Calu3 (cell line): ENCODE data around the gene ZC3H12D. TPM values are rescaled to one million over a fixed set of nuclear protein-coding genes. Genes with fewer than 3 reads are reported as not detected.

Experiments used
- BruUV-seq: library from RNA; stranded (reverse); fragments of 400-500 nt; replicated peaks from 2 replicates; lab custom pipeline; 2021; lab: Mats Ljungman, UMichigan
- CTCF ChIA-PET: fragments of 300-600 bp; sonication (Branson Sonifier 250); formaldehyde crosslinking; loops from one replicate; lab custom pipeline; 2022; ENCODE audit warnings: antibody characterized with exemption; lab: Charles Lee
- DNase-seq: peaks from one replicate; pipeline ENCODE4 v3.0.0; 2022
- H3K27ac Mint-ChIP-seq: one replicate; pipeline ENCODE4 v1.8.0; 2022; ENCODE audit warnings: mixed read lengths; ENCODE audit not compliant: unreplicated experiment
- H3K27me3 Mint-ChIP-seq: one replicate; pipeline ENCODE4 v1.8.0; 2022; ENCODE audit warnings: mixed read lengths; ENCODE audit not compliant: unreplicated experiment
- H3K36me3 Mint-ChIP-seq: one replicate; pipeline ENCODE4 v1.8.0; 2022; ENCODE audit warnings: mild to moderate bottlenecking, moderate library complexity, mixed read lengths; ENCODE audit not compliant: insufficient read depth, unreplicated experiment
- H3K4me1 Mint-ChIP-seq: one replicate; pipeline ENCODE4 v1.8.0; 2022; ENCODE audit warnings: mild to moderate bottlenecking, low read depth, mixed read lengths; ENCODE audit not compliant: unreplicated experiment
- H3K4me3 Mint-ChIP-seq: one replicate; pipeline ENCODE4 v1.8.0; 2022; ENCODE audit warnings: mild to moderate bottlenecking, low read depth, moderate library complexity, mixed read lengths; ENCODE audit not compliant: unreplicated experiment
- H3K9me3 Mint-ChIP-seq: one replicate; pipeline ENCODE4 v1.8.0; 2022; ENCODE audit warnings: low read depth, mixed read lengths; ENCODE audit not compliant: unreplicated experiment
- intact Hi-C: fragments of 100-400 bp; cut with micrococcal nuclease; formaldehyde crosslinking; loops from one replicate; pipeline ENCODE4 v1.10.0; 2022; ENCODE audit not compliant: unreplicated experiment
- total RNA-seq: library from RNA; stranded (reverse); gene quantifications from 2 replicates; pipeline ENCODE4 v1.2.3, GENCODE V29; 2022
- TF ChIP-seq, protein P1 (sequence below): fragments of 200-600 bp; IDR thresholded peaks from one replicate; pipeline ENCODE4 v1.8.0; 2022; ENCODE audit warnings: antibody characterized with exemption; ENCODE audit not compliant: unreplicated experiment

ZC3H12D gene
- total RNA-seq, 1 experiment from 2014 or later = 0.05 TPM

DNA sequence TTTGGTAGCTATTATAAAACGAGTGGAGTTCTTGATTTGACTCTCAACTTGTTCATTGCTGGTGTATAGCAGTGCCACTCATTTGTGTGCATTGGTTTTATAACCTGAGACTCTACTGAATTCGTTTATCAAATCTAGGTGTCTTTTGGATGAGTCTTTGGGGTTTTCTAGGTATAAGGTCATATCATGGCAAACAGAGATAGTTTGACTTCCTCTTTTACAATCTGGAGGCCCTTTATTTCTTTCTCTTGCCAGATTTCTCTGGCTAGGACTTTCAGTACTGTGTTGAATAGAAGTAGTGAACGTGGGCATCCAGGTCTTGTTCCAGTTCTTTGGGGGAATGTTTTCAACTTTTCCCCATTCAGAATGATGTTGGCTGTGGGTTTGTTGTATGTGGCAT is 46.0 kb downstream of the ZC3H12D start:
- DNase-seq = no peak
- Mint-ChIP-seq H3K27me3 (no peaks in the 10 kb centered on the region), H3K4me3 (no peak overlapping the region), H3K4me1 (no peaks in the 10 kb centered on the region), H3K36me3 (no peaks in the 10 kb centered on the region), H3K27ac (no peak overlapping the region), H3K9me3 (no peaks in the 10 kb centered on the region)
- intact Hi-C loops = loop anchor here (10.0 kb wide), 1 partner anchor 244 kb away; no protein-coding TSS in a partner anchor
- CTCF ChIA-PET = no interaction called here
- BruUV-seq = no TSS peak
- TF ChIP-seq, protein P1, sequence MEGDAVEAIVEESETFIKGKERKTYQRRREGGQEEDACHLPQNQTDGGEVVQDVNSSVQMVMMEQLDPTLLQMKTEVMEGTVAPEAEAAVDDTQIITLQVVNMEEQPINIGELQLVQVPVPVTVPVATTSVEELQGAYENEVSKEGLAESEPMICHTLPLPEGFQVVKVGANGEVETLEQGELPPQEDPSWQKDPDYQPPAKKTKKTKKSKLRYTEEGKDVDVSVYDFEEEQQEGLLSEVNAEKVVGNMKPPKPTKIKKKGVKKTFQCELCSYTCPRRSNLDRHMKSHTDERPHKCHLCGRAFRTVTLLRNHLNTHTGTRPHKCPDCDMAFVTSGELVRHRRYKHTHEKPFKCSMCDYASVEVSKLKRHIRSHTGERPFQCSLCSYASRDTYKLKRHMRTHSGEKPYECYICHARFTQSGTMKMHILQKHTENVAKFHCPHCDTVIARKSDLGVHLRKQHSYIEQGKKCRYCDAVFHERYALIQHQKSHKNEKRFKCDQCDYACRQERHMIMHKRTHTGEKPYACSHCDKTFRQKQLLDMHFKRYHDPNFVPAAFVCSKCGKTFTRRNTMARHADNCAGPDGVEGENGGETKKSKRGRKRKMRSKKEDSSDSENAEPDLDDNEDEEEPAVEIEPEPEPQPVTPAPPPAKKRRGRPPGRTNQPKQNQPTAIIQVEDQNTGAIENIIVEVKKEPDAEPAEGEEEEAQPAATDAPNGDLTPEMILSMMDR = no peak

DNA sequence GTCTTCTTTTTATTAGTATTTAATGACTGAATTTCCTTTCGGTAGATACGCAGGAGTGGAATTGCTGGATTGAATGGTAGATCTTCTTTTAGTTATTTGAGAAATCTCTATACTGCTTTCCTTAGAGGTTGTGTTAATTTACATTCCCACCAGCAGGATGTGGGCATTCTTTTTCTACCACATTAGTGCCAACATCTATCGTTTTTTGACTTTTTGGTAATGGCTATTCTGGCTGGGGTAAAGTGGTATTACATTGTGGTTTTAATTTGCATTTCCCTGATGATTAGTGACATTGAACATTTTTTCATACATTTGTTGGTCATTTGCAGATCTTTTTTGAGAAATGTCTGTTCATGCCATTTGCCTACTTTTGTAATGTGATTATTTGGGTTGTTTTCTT is 47.6 kb downstream of the ZC3H12D start:
- TF ChIP-seq, protein P1 = no peak
- intact Hi-C loops = loop anchor here (10.0 kb wide), 1 partner anchor 242 kb away; no protein-coding TSS in a partner anchor
- Mint-ChIP-seq H3K9me3 (no peaks in the 10 kb centered on the region), H3K36me3 (no peaks in the 10 kb centered on the region), H3K27ac (no peak overlapping the region), H3K4me1 (no peaks in the 10 kb centered on the region), H3K4me3 (no peak overlapping the region), H3K27me3 (no peaks in the 10 kb centered on the region)
- DNase-seq = no peak
- no TSS peak for BruUV-seq
- CTCF ChIA-PET = no interaction called here

DNA sequence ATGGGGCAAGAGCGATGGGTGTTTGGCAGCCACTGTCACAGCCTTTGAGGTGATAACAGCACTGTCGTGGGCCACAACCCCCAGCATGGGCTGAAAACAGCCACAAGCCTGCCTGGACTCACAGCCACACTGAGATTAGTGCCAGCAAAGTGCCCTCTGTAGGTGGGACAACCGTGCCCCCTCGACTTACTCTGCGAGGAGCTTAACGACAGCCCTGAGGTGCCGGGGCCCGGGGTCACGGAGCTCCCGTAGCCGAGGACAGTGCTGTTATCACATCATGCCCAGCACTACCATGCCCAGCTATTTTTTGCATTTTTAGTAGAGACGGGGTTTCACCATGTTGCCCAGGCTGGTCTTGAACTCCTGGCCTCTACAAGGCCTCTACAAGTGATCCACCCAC is 48.2 kb downstream of the ZC3H12D start:
- no peak for DNase-seq
- intact Hi-C loops = loop anchor here (10.0 kb wide), 1 partner anchor 242 kb away; no protein-coding TSS in a partner anchor
- no TSS peak for BruUV-seq
- no peaks in the 10 kb centered on the region for H3K27me3 Mint-ChIP-seq
- TF ChIP-seq, protein P1 = no peak
- H3K4me1 Mint-ChIP-seq = no peaks in the 10 kb centered on the region
- CTCF ChIA-PET = no interaction called here
- no peak overlapping the region for H3K27ac Mint-ChIP-seq
- H3K9me3 Mint-ChIP-seq = no peaks in the 10 kb centered on the region
- H3K36me3 Mint-ChIP-seq = no peaks in the 10 kb centered on the region
- no peak overlapping the region for H3K4me3 Mint-ChIP-seq

DNA sequence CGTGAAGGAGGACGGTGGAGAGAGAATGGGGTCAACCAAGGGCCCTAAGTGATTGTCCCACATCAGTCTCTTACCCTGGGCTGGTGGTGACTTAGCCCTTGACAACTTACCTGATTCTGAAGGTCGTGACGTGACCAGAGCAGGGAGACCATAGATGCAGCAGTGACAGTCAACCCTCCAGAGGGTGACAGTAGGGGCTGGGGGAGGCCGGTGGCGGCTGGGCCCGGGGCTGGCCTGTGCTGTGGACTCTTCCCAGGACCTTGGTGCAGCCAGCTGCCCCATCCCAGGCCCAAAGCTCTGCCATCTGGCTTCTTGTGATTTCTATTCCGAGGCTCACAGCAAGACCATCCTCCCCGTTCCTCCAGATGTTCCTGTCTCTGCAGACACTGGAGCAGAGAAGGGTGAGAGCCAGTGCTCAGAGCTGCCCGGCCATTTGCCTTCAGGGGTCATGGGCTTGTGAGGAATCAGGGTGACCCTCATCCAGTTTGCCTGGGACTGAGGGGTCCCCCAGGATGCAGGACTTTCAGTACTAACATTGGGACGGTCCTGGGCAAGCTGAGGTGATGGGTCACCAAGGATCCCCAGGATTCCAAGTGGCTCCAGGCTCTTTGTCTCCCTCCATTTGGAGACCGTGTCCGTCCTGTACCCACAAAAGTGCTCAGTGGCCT is 48.8 kb downstream of the ZC3H12D start:
- no peak overlapping the region for H3K4me3 Mint-ChIP-seq
- intact Hi-C loops = loop anchor here (10.0 kb wide), 1 partner anchor 241 kb away; no protein-coding TSS in a partner anchor
- H3K4me1 Mint-ChIP-seq = no peaks in the 10 kb centered on the region
- BruUV-seq = no TSS peak
- H3K27ac Mint-ChIP-seq = no peak overlapping the region
- no peak for DNase-seq
- no peaks in the 10 kb centered on the region for H3K36me3 Mint-ChIP-seq
- TF ChIP-seq, protein P1 = no peak
- no peaks in the 10 kb centered on the region for H3K27me3 Mint-ChIP-seq
- CTCF ChIA-PET = no interaction called here
- no peaks in the 10 kb centered on the region for H3K9me3 Mint-ChIP-seq
